Sigmoid colon (tissue), 4 donors: Measurements from ENCODE around the gene RPUSD3.

Source experiments
- EP300 ChIP-seq, 4 donors: sonication (generic); formaldehyde crosslinking; IDR thresholded peaks; one replicate each; pipeline ENCODE4 v1.6.1; 2017; ENCODE audit warnings: antibody characterized with exemption in 4 of 4
- POLR2A ChIP-seq, 2 donors: fragments of 450-650 bp; IDR thresholded peaks; one replicate each; pipeline ENCODE4 v1.6.1; 2016; ENCODE audit warnings: antibody characterized with exemption in 2 of 2, mild to moderate bottlenecking in 2 of 2, moderate library complexity in 2 of 2
- TF ChIP-seq, protein P1 (sequence below), 4 experiments: fragments of 450-650 bp in 3 of 4; fragments of 200-600 bp in 1 of 4; IDR thresholded peaks; one replicate each; pipeline ENCODE4 v1.5.1; 2016 to 2019; ENCODE audit warnings: antibody characterized with exemption in 4 of 4, mild to moderate bottlenecking in 3 of 4, moderate library complexity in 2 of 4

DNA sequence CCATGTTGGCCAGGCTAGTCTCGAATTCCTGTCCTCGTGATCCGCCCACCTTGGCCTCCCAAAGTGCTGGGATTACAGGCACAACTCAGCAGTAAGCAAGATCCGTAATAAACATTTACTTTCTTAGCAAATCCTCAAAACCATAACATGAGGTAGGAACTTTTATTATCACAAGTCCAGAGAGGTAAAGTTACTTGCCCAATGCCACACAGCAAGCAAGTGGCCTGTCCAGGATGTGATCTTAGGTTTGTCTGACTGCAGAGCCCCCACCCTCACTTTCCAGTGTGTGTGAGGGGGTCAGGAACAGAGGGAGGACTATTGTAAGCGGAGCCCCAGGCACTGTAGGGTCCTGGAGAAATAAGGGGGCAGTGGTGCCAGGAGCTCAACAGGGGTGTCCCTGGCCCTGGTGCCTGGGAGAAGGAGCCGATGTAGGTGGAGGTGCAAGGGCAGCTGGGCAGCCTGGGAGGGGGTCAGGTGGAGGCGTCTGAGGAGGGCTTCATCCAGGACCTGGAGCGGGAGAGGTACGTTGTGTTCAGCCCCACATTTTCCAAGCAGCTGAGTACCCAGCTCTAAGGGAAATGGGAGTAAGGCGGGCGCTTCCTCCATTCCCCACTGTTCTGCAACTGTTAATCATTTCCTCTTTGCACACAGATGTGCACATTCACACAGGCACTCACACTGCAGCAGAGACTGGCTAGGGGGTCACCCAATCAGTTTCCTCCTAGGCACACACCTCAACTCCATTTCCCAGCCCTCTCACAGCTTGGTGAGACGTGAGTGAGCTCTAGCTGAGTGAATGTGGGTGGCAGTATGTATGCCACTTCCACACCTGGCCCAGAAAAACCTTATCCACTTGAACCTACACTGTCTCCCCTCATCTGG is 5.9 kb downstream of the RPUSD3 start:
- TF ChIP-seq POLR2A (IDR thresholded peaks at IDR 0.05) (no peak), EP300 (IDR thresholded peaks at IDR 0.05) (no peak)
- TF ChIP-seq, protein P1, sequence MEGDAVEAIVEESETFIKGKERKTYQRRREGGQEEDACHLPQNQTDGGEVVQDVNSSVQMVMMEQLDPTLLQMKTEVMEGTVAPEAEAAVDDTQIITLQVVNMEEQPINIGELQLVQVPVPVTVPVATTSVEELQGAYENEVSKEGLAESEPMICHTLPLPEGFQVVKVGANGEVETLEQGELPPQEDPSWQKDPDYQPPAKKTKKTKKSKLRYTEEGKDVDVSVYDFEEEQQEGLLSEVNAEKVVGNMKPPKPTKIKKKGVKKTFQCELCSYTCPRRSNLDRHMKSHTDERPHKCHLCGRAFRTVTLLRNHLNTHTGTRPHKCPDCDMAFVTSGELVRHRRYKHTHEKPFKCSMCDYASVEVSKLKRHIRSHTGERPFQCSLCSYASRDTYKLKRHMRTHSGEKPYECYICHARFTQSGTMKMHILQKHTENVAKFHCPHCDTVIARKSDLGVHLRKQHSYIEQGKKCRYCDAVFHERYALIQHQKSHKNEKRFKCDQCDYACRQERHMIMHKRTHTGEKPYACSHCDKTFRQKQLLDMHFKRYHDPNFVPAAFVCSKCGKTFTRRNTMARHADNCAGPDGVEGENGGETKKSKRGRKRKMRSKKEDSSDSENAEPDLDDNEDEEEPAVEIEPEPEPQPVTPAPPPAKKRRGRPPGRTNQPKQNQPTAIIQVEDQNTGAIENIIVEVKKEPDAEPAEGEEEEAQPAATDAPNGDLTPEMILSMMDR (IDR thresholded peaks at IDR 0.05): no peak
